HG02763 (cell line): ENCODE data around the gene TTC17.

Source experiments
- ATAC-seq: cut with Tn5 transposase; IDR thresholded peaks from one replicate; pipeline ENCODE4 v1.9.1; 2021; ENCODE audit warnings: mild to moderate bottlenecking, moderate library complexity; ENCODE audit not compliant: unreplicated experiment

Gene TTC17

GRCh38 chr11:43532041-43532440, 173.3 kb downstream of the TTC17 start:
- no peak for ATAC-seq

GRCh38 chr11:43537833-43538615, 179.3 kb downstream of the TTC17 start:
- ATAC-seq, result no peak

- ATAC-seq, result no peak
Measured at GRCh38 chr11:43541993-43542392, 183.3 kb downstream of the TTC17 start.

GRCh38 chr11:43542750-43543712, 184.3 kb downstream of the TTC17 start:
- ATAC-seq, result no peak
